ENCODE measurements around the gene C15orf39.

GRCh38 chr15:75227663-75228280 is 26.1 kb downstream of the C15orf39 start:
- TF ChIP-seq CTCF (IDR thresholded peaks at IDR 0.05) = no peak
- no peak for TF ChIP-seq POLR2AphosphoS5 (IDR thresholded peaks at IDR 0.05)
